HG02798 (cell line): Measurements from ENCODE around the gene MIS12.

Experiments
- ATAC-seq: cut with Tn5 transposase; IDR thresholded peaks from one replicate; pipeline ENCODE4 v1.9.1; 2021; ENCODE audit warnings: mild to moderate bottlenecking; ENCODE audit not compliant: unreplicated experiment, poor library complexity

MIS12 gene

GRCh38 chr17:5486206-5487124 lies at the start of gene MIS12:
Gene MIS12, plus strand, starts transcription at chr17:5486566. Its CDS starts 2,297 bp downstream, at chr17:5488863.
- peak; percentile 90 for ATAC-seq

GRCh38 chr17:5437721-5438317 lies 48.5 kb upstream of the MIS12 start:
- ATAC-seq: no peak

GRCh38 chr17:5438716-5439445 lies 47.5 kb upstream of the MIS12 start, which contains the start of gene C1QBP:
Gene C1QBP, minus strand, starts transcription at chr17:5439155. Its CDS starts 82 bp downstream, at chr17:5439073.
- ATAC-seq: peak; percentile 94

GRCh38 chr17:5439446-5439764 lies 47.0 kb upstream of the MIS12 start:
- no peak for ATAC-seq

- ATAC-seq: no peak
These were observed 42.6 kb upstream of the MIS12 start for GRCh38 chr17:5443728-5444127.

GRCh38 chr17:5444209-5444608 lies 42.2 kb upstream of the MIS12 start:
- ATAC-seq: no peak

GRCh38 chr17:5446786-5447185 lies 39.6 kb upstream of the MIS12 start:
- ATAC-seq: no peak

GRCh38 chr17:5464717-5465507 lies 21.5 kb upstream of the MIS12 start:
- no peak for ATAC-seq

GRCh38 chr17:5466295-5466694 lies 20.1 kb upstream of the MIS12 start:
- ATAC-seq: no peak

GRCh38 chr17:5467416-5467815 lies 18.9 kb upstream of the MIS12 start:
- no peak for ATAC-seq

GRCh38 chr17:5468075-5468473 lies 18.3 kb upstream of the MIS12 start:
- no peak for ATAC-seq

GRCh38 chr17:5472511-5472910 lies 13.9 kb upstream of the MIS12 start:
- no peak for ATAC-seq

- ATAC-seq: no peak
These were observed 12.5 kb upstream of the MIS12 start for GRCh38 chr17:5473906-5474305.

- no peak for ATAC-seq
These were observed 7.4 kb upstream of the MIS12 start for GRCh38 chr17:5478992-5479391.

- no peak for ATAC-seq
These were observed 5.4 kb upstream of the MIS12 start for GRCh38 chr17:5480962-5481361.

- no peak for ATAC-seq
These were observed 4.9 kb upstream of the MIS12 start for GRCh38 chr17:5481451-5481850.

GRCh38 chr17:5485270-5486205 lies 828 bp upstream of the MIS12 start, which contains the start of gene DERL2:
Gene DERL2, minus strand, starts transcription at chr17:5486178. Its CDS starts 17 bp downstream, at chr17:5486161.
- ATAC-seq: peak; percentile 11

- no peak for ATAC-seq
These were observed 2.4 kb downstream of the MIS12 start for GRCh38 chr17:5488752-5489151.

GRCh38 chr17:5492970-5493369 lies 6.6 kb downstream of the MIS12 start:
- no peak for ATAC-seq
